HCT116 (cell line): ENCODE data around the gene DIP2C. TPM values are rescaled to one million over a fixed set of nuclear protein-coding genes. Genes with fewer than 3 reads are reported as not detected.

Experiments
- ATAC-seq: fragments of 200-7000 bp; cut with Tn5 transposase; 2 replicates; pipeline ENCODE4 v1.9.1; 2020; ENCODE audit warnings: mild to moderate bottlenecking, moderate library complexity
- BruUV-seq: library from RNA; stranded (reverse); fragments of 400-500 nt; replicated peaks from 2 replicates; lab custom pipeline; 2021; lab: Mats Ljungman, UMichigan
- CTCF ChIA-PET: fragments of 300-600 bp; sonication (Branson Sonifier 250); formaldehyde crosslinking; loops from one replicate; lab custom pipeline; 2021; ENCODE audit warnings: antibody characterized with exemption; lab: Charles Lee
- POLR2A ChIA-PET: fragments of 300-600, 350-600 bp; sonication (Branson Sonifier 250); formaldehyde crosslinking; loops from one replicate; lab custom pipeline; 2021; ENCODE audit warnings: antibody characterized with exemption; lab: Charles Lee
- RAD21 ChIA-PET, 2 experiments: fragments of 300-600 bp; sonication (Branson Sonifier 250); formaldehyde crosslinking; loops; one replicate each; lab custom pipeline; 2023; ENCODE audit warnings: low total read pairs in 2 of 2; ENCODE audit not compliant: uncharacterized antibody in 2 of 2, unreplicated experiment in 2 of 2, low non-redundant PET in 1 of 2; lab: Charles Lee
- DNase-seq: peaks from one replicate; pipeline ENCODE4 v3.0.0-alpha.2; 2010; ENCODE audit warnings: low read depth, low spot score
- H2AFZ ChIP-seq: fragments of 200-600 bp; shearing (Covaris generic), sonication (generic); 2 replicates; pipeline ENCODE4 v1.6.1; 2017; ENCODE audit warnings: low read depth, mixed run types, mixed read lengths, antibody characterized with exemption, low read length; ENCODE audit not compliant: poor library complexity, severe bottlenecking
- H3K27ac ChIP-seq: 2 replicates; pipeline ENCODE4 v1.5.1; 2012; ENCODE audit warnings: low read depth, low read length
- H3K27me3 ChIP-seq: fragments of 200-600 bp; sonication (generic); 2 replicates; pipeline ENCODE4 v1.6.1; 2016; ENCODE audit warnings: mixed run types, low read length, mixed read lengths; ENCODE audit not compliant: insufficient read depth
- H3K36me3 ChIP-seq, 2 experiments: fragments of 200-500 bp in 1 of 2; fragments of 200-600 bp in 1 of 2; sonication (Bioruptor generic) in 1 of 2; sonication (generic) in 1 of 2; 2 replicates each; pipeline versions ENCODE4 v1.5.1 to v1.6.1; 2014 to 2016; ENCODE audit warnings: low read length in 2 of 2, inconsistent platforms in 1 of 2, mixed read lengths in 1 of 2, mixed run types in 1 of 2; ENCODE audit not compliant: insufficient read depth in 2 of 2, control insufficient read depth in 1 of 2
- H3K4me1 ChIP-seq, 2 experiments: fragments of 200-600 bp in 1 of 2; sonication (generic) in 1 of 2; 2 replicates each; pipeline versions ENCODE4 v1.5.1 to v1.6.1; 2012 to 2017; ENCODE audit warnings: low read length in 2 of 2, inconsistent platforms in 1 of 2, mild to moderate bottlenecking in 1 of 2, mixed read lengths in 1 of 2, mixed run types in 1 of 2, moderate library complexity in 1 of 2; ENCODE audit not compliant: insufficient read depth in 2 of 2, control insufficient read depth in 1 of 2
- H3K4me2 ChIP-seq: fragments of 200-600 bp; sonication (generic); 2 replicates; pipeline ENCODE4 v1.6.1; 2017; ENCODE audit warnings: mixed run types, low read length, mixed read lengths
- H3K4me3 ChIP-seq, 2 experiments: fragments of 200-600 bp in 1 of 2; sonication (generic) in 1 of 2; replicated peaks in 1 of 2; 2 replicates each; pipeline ENCODE4 v1.5.1; 2011 to 2016; ENCODE audit warnings: low read length in 2 of 2, control low read depth in 1 of 2, low read depth in 1 of 2, mild to moderate bottlenecking in 1 of 2, mixed read lengths in 1 of 2, mixed run types in 1 of 2
- H3K79me2 ChIP-seq: fragments of 200-600 bp; sonication (generic); 2 replicates; pipeline ENCODE4 v1.6.1; 2017; ENCODE audit warnings: mild to moderate bottlenecking, mixed run types, low read length, moderate library complexity, mixed read lengths; ENCODE audit not compliant: insufficient read depth
- H3K9ac ChIP-seq: fragments of 200-600 bp; sonication (generic); 2 replicates; pipeline ENCODE4 v1.6.1; 2016; ENCODE audit warnings: low read length, mixed read lengths
- H3K9me2 ChIP-seq: fragments of 200-600 bp; sonication (generic), shearing (Covaris generic); 2 replicates; pipeline ENCODE4 v1.6.1; 2017; ENCODE audit warnings: mixed run types, mild to moderate bottlenecking, moderate library complexity; ENCODE audit not compliant: insufficient read depth
- H3K9me3 ChIP-seq, 2 experiments: fragments of 200-500 bp in 1 of 2; fragments of 200-600 bp in 1 of 2; sonication (Bioruptor generic) in 1 of 2; sonication (generic) in 1 of 2; 2 replicates each; pipeline ENCODE4 v1.6.1; 2014 to 2017; ENCODE audit warnings: low read length in 2 of 2, mixed read lengths in 2 of 2, inconsistent platforms in 1 of 2, low read depth in 1 of 2, mild to moderate bottlenecking in 1 of 2, mixed run types in 1 of 2, moderate library complexity in 1 of 2; ENCODE audit not compliant: control insufficient read depth in 1 of 2, insufficient read depth in 1 of 2
- H4K20me1 ChIP-seq: fragments of 200-600 bp; sonication (generic), shearing (Covaris generic); 2 replicates; pipeline ENCODE4 v1.6.1; 2017; ENCODE audit warnings: mixed run types, mild to moderate bottlenecking, moderate library complexity; ENCODE audit not compliant: insufficient read depth
- CBX3 ChIP-seq: IDR thresholded peaks from 2 replicates; pipeline ENCODE4 v1.6.1; 2012; ENCODE audit warnings: low read depth
- CEBPB ChIP-seq: IDR thresholded peaks from 2 replicates; pipeline ENCODE4 v1.6.1; 2012; ENCODE audit warnings: low read depth
- EGR1 ChIP-seq: IDR thresholded peaks from 2 replicates; pipeline ENCODE4 v1.6.1; 2012; ENCODE audit warnings: low read depth
- ELF1 ChIP-seq: IDR thresholded peaks from 2 replicates; pipeline ENCODE4 v1.6.1; 2012; ENCODE audit warnings: low read depth, borderline replicate concordance
- FOSL1 ChIP-seq: IDR thresholded peaks from 2 replicates; pipeline ENCODE4 v1.6.1; 2012; ENCODE audit warnings: low read depth
- JUND ChIP-seq: IDR thresholded peaks from 2 replicates; pipeline ENCODE4 v1.6.1; 2012
- POLR2A ChIP-seq: IDR thresholded peaks from 2 replicates; pipeline ENCODE4 v1.7.0; 2011; ENCODE audit warnings: borderline replicate concordance; ENCODE audit not compliant: insufficient read depth, insufficient read length; ENCODE audit errors: extremely low read depth
- SIN3A ChIP-seq: IDR thresholded peaks from 2 replicates; pipeline ENCODE4 v1.6.1; 2012; ENCODE audit warnings: low read depth
- TCF7L2 ChIP-seq: IDR thresholded peaks from 2 replicates; pipeline ENCODE4 v1.7.0; 2011; ENCODE audit warnings: borderline replicate concordance, inconsistent platforms; ENCODE audit not compliant: insufficient read depth, insufficient read length; ENCODE audit errors: extremely low read depth
- intact Hi-C: fragments of 100-400 bp; cut with micrococcal nuclease; formaldehyde crosslinking; loops from 2 replicates; pipeline ENCODE4 v1.10.0; 2022
- total RNA-seq: library from RNA; stranded (reverse); gene quantifications from one replicate; pipeline ENCODE4 v1.2.1, GENCODE V29; 2021; ENCODE audit not compliant: unreplicated experiment
- TF ChIP-seq, protein P1 (sequence below), 3 experiments: fragments of 200-600 bp in 1 of 3; sonication (generic) in 1 of 3; IDR thresholded peaks in 2 of 3; conservative IDR thresholded peaks in 1 of 3; 2 replicates each; pipeline ENCODE4 v1.5.1; 2012 to 2017; ENCODE audit warnings: low read depth in 2 of 3, low read length in 2 of 3, antibody characterized with exemption in 1 of 3, borderline replicate concordance in 1 of 3, control low read depth in 1 of 3, mild to moderate bottlenecking in 1 of 3, mixed read lengths in 1 of 3, mixed run types in 1 of 3, moderate library complexity in 1 of 3; ENCODE audit not compliant: insufficient read depth in 1 of 3
- TF ChIP-seq, protein P2 (sequence below): IDR thresholded peaks from 2 replicates; pipeline ENCODE4 v1.6.1; 2012; ENCODE audit warnings: low read depth

The DIP2C gene
- total RNA-seq, 1 experiment from 2014 or later = 15.4 TPM

DNA sequence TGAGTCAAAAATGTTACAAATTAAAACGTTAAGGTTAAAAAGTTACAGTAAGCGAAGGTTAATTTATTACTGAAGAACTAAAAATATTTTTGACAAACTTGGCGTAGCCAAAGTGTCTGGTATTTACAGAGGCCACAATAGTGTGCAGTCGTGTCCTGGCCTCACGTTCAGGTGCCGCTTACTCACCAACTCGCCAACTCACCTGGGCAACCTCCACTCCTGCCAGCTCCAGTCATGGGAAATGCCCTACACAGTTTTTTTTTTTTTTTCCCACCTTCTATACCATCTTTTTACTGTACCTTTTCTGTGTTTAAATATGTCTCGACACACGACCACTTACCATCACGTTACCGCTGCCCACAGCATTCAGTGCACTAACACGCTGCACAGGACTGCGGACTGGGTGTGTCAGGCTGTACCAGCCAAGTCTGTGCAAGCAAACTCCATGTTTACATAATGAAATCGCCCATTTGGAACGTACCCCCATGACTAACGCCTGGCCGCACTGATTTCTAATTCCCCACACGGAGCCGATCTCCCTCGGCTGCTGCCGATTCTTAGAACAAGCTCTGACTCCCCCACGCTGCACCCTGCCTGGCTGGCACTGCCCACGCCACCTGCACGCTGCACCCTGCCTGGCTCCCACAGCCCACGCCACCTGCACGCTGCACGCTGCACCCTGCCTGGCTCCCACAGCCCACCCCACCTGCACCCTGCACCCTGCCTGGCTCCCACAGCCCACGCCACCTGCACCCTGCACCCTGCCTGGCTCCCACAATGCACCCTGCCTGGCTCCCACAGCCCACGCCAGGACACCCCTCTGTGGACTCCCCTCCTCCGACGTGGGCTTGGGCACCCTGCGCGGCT is 351.1 kb downstream of the DIP2C start:
- TF ChIP-seq, protein P1, sequence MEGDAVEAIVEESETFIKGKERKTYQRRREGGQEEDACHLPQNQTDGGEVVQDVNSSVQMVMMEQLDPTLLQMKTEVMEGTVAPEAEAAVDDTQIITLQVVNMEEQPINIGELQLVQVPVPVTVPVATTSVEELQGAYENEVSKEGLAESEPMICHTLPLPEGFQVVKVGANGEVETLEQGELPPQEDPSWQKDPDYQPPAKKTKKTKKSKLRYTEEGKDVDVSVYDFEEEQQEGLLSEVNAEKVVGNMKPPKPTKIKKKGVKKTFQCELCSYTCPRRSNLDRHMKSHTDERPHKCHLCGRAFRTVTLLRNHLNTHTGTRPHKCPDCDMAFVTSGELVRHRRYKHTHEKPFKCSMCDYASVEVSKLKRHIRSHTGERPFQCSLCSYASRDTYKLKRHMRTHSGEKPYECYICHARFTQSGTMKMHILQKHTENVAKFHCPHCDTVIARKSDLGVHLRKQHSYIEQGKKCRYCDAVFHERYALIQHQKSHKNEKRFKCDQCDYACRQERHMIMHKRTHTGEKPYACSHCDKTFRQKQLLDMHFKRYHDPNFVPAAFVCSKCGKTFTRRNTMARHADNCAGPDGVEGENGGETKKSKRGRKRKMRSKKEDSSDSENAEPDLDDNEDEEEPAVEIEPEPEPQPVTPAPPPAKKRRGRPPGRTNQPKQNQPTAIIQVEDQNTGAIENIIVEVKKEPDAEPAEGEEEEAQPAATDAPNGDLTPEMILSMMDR (IDR thresholded peaks at IDR 0.05 in 2 of 3, conservative IDR thresholded peaks at IDR 0.05 in 1 of 3; ENCODE audit: borderline replicate concordance in 1 of 3, insufficient read depth in 1 of 3, low read depth in 2 of 3, low read length in 2 of 3) = no peak
- no peak for TF ChIP-seq JUND
- H3K4me2 ChIP-seq = no peak overlapping the region
- H3K9me2 ChIP-seq = no peaks in the 10 kb centered on the region
- no peak overlapping the region for H3K4me3 ChIP-seq
- ChIA-PET RAD21 (no interaction called here), POLR2A (no interaction called here), CTCF (no interaction called here)
- no peak for DNase-seq
- no peaks in the 10 kb centered on the region for H3K9me3 ChIP-seq
- no TSS peak for BruUV-seq
- H3K79me2 ChIP-seq = no peaks in the 10 kb centered on the region
- intact Hi-C loops = no loop called here
- H4K20me1 ChIP-seq = no peaks in the 10 kb centered on the region
- no peak for ATAC-seq
- peaks cover 0 to 13% of the 10 kb centered on the region in 2 experiments; a peak in 3 of 4 replicates for H3K36me3 ChIP-seq
- no peak overlapping the region for H2AFZ ChIP-seq
- no peak overlapping the region for H3K9ac ChIP-seq
- H3K4me1 ChIP-seq = no peaks in the 10 kb centered on the region
- no peak overlapping the region for H3K27ac ChIP-seq
- H3K27me3 ChIP-seq = no peaks in the 10 kb centered on the region

DNA sequence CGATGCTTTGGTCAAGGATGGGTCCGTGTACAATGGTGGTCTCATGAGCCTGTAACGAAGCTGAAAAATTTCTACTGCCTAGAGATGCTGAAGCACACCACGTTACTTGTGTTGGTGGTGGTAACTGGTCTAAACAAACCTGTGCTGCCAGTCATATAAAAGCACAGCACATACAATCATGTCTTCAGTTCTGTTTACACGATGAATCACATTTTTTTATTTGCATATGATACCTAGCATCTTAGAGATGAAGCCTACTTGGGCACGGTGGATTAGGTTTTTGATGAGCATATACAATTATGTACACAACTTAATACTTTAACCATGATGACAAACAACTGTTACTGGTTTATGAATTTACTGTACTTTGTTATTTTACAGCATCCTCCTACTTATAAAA is 353.2 kb downstream of the DIP2C start:
- Histone ChIP-seq H3K4me2 (no peak overlapping the region), H3K9ac (no peak overlapping the region), H3K79me2 (no peaks in the 10 kb centered on the region), H3K9me2 (no peaks in the 10 kb centered on the region), H3K4me3 (no peak overlapping the region), H3K36me3 (peaks cover 0 to 13% of the 10 kb centered on the region in 2 experiments; a peak in 3 of 4 replicates), H4K20me1 (no peaks in the 10 kb centered on the region), H2AFZ (no peak overlapping the region), H3K27me3 (no peaks in the 10 kb centered on the region), H3K27ac (no peak overlapping the region), H3K4me1 (no peaks in the 10 kb centered on the region), H3K9me3 (no peaks in the 10 kb centered on the region)
- ChIA-PET RAD21 (no interaction called here), CTCF (no interaction called here), POLR2A (no interaction called here)
- intact Hi-C loops = no loop called here
- TF ChIP-seq EGR1 (no peak), TCF7L2 (no peak), POLR2A (no peak), JUND (no peak), SIN3A (no peak), ELF1 (no peak), FOSL1 (no peak), CEBPB (no peak), CBX3 (no peak)
- TF ChIP-seq, protein P1 (IDR thresholded peaks at IDR 0.05 in 2 of 3, conservative IDR thresholded peaks at IDR 0.05 in 1 of 3; ENCODE audit: borderline replicate concordance in 1 of 3, insufficient read depth in 1 of 3, low read depth in 2 of 3, low read length in 2 of 3) = no peak
- TF ChIP-seq, protein P2, sequence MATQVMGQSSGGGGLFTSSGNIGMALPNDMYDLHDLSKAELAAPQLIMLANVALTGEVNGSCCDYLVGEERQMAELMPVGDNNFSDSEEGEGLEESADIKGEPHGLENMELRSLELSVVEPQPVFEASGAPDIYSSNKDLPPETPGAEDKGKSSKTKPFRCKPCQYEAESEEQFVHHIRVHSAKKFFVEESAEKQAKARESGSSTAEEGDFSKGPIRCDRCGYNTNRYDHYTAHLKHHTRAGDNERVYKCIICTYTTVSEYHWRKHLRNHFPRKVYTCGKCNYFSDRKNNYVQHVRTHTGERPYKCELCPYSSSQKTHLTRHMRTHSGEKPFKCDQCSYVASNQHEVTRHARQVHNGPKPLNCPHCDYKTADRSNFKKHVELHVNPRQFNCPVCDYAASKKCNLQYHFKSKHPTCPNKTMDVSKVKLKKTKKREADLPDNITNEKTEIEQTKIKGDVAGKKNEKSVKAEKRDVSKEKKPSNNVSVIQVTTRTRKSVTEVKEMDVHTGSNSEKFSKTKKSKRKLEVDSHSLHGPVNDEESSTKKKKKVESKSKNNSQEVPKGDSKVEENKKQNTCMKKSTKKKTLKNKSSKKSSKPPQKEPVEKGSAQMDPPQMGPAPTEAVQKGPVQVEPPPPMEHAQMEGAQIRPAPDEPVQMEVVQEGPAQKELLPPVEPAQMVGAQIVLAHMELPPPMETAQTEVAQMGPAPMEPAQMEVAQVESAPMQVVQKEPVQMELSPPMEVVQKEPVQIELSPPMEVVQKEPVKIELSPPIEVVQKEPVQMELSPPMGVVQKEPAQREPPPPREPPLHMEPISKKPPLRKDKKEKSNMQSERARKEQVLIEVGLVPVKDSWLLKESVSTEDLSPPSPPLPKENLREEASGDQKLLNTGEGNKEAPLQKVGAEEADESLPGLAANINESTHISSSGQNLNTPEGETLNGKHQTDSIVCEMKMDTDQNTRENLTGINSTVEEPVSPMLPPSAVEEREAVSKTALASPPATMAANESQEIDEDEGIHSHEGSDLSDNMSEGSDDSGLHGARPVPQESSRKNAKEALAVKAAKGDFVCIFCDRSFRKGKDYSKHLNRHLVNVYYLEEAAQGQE = no peak
- DNase-seq = no peak
- BruUV-seq = no TSS peak
- no peak for ATAC-seq
